Measurements from ENCODE around the gene DYRK3. TPM values are rescaled to one million over a fixed set of nuclear protein-coding genes. Genes with fewer than 3 reads are reported as not detected.
A peak's percentile ranks its signal among the peaks of the same experiment; 100 is the strongest.
"Not testable (repeated sequence)": the region's sequence is repeated elsewhere in the genome, so short reads cannot be mapped to it uniquely, and the experiment has no call there.

DYRK3 gene
- total and polyA plus RNA-seq, 2 experiments from 2014 or later, result 8.4 to 21.2 TPM

DNA sequence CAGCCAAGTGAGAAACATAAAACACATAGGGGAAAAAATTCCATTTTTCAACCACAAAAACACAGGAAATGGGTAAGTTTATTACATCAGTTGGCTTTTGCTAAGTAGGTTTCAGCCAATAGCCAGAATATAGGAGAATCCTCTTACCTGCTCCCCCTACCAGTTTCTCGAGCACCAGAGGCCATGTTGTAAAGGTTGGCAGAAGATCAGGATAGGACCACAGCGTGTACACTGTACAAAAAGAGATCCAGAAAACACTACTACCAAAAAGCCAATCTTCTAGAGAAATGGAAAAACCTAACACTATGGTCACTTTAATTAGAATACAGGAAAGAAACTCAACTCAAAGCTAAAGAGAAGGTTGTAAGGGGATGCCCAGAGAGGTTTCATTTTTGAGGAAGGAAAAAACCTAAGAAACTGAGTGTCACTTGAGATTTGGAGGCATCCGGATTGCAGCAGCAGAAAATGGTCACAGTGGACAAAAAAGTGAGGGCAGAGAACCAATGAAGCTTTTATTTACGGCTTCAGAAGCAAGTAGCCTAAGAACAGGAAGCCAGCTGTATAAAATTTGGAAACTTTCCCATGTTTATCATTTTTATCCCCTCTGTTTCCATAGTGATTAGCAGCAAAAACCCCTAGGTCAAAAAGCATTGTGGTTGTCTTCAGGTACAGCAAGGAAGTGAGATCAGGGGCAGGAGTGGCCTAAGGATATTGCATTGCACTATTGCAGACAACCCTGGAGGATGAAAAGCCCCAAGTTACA, 25.9 kb upstream of the DYRK3 start:
- no peak overlapping the region for H3K4me3 ChIP-seq
- no peaks in the 10 kb centered on the region for H3K9me3 ChIP-seq (ENCODE audit: low read depth)
- H3K4me1 ChIP-seq (ENCODE audit: low read depth), result no peaks in the 10 kb centered on the region
- no peaks in the 10 kb centered on the region for H3K27me3 ChIP-seq
- no peak overlapping the region for H3K27ac ChIP-seq
- TF ChIP-seq CTCF (IDR thresholded peaks at IDR 0.05; ENCODE audit: low read depth, low read length), result no peak
- H3K36me3 ChIP-seq, result no peaks in the 10 kb centered on the region
- DNase-seq (ENCODE audit: low read depth in 1 of 2, low spot score in 1 of 2), result peak in 1 of 2 donors; percentile 19

DNA sequence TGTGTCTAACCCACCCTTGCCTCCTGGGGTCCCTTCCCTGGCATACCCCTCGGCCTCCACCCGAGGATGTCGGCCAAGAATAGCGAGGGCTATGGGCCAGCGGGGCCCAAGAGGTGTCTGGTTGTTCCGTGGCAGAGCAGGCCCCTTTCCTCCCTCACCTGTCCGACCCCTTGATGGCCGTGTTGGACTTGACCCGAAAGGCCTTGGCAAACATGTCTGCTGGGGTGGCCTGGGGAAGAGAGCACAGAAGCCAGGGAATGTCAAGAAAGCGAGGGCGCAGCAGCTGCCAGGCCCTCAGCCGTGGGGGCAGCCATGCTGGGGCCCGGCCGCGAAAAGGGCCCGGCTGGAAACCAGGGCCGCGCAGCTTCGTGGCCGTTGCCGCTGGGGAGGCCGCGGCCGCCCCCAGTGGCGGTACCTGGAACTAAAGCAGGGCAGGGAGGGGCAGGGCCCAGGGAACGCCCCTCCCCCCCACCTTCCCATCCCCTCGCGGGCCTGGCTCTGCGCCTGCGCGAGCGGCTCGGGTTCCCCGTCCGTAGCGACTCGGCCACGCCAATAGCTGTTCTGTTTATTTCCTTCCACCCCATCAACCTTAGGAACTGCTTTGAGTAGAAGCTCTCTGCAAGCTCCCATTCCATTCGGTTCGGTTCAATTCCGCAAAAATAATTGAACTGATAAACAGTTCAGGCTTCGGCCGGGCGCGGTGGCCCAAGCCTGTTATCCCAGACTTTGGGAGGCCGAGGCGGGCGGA, 23.0 kb upstream of the DYRK3 start, which contains the start of gene EIF2D:
EIF2D (minus strand) TSS at position 337 of the 748 bp plus-strand sequence; CDS start at position 214, 123 bp downstream.
- H3K4me1 ChIP-seq (ENCODE audit: low read depth), result no peaks in the 10 kb centered on the region
- peak within 1 kb of the TSS; percentile 62 for H3K4me3 ChIP-seq
- no peaks in the 10 kb centered on the region for H3K9me3 ChIP-seq (ENCODE audit: low read depth)
- peak; percentile 96 to 97 for DNase-seq (ENCODE audit: low read depth in 1 of 2, low spot score in 1 of 2)
- H3K27me3 ChIP-seq, result no peaks in the 10 kb centered on the region
- peak within 1 kb of the TSS; percentile 99 for H3K27ac ChIP-seq
- no peaks in the 10 kb centered on the region for H3K36me3 ChIP-seq
- TF ChIP-seq CTCF (IDR thresholded peaks at IDR 0.05; ENCODE audit: low read depth, low read length), result peak; percentile 92

DNA sequence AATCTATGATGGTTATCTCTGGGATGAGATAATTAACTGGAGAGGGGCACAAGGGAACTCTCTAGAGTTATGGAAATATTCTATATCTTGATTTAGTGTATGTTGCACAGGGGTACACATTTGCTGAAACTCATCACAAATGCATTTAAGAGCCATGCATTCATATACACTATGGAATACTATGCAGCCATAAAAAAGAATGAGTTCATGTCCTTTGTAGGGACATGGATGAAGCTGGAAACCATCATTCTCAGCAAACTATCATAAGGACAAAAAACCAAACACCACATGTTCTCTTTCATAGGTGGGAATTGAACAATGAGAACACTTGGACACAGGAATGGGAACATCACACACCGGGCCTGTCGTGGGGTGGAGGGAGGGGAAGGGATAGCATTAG, 8.9 kb upstream of the DYRK3 start:
- H3K27ac ChIP-seq; DNase-seq (ENCODE audit: low read depth in 1 of 2, low spot score in 1 of 2); H3K4me1 ChIP-seq (ENCODE audit: low read depth); H3K4me3 ChIP-seq; H3K9me3 ChIP-seq (ENCODE audit: low read depth); H3K27me3 ChIP-seq; H3K36me3 ChIP-seq: not testable (repeated sequence)

DNA sequence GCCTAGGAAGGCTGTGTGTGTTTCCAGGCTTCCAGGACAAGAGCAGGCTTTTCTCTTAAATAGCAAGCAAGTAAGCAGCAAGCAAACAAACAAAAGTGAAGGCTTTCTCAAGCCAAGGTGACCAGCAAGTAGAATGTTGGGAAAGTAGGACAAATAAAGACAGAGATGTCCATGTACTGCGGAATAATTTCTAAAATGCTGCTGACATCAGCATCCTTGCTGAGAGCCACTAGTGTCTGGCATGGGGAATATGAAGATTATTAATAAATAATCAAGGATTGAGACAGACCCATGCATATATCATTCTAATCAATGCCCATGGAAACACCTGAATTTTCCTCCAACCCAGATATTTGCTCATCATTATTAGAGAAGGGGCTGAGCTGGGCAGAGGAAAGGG, 6.4 kb upstream of the DYRK3 start:
- peaks cover under 1% of the 10 kb centered on the region for H3K4me1 ChIP-seq (ENCODE audit: low read depth)
- H3K27ac ChIP-seq, result no peak overlapping the region
- no peak for DNase-seq (ENCODE audit: low read depth in 1 of 2, low spot score in 1 of 2)
- H3K27me3 ChIP-seq, result peaks cover 3% of the 10 kb centered on the region
- no peak for TF ChIP-seq CTCF (IDR thresholded peaks at IDR 0.05; ENCODE audit: low read depth, low read length)
- no peaks in the 10 kb centered on the region for H3K36me3 ChIP-seq
- H3K4me3 ChIP-seq, result no peak overlapping the region
- H3K9me3 ChIP-seq (ENCODE audit: low read depth), result no peaks in the 10 kb centered on the region

DNA sequence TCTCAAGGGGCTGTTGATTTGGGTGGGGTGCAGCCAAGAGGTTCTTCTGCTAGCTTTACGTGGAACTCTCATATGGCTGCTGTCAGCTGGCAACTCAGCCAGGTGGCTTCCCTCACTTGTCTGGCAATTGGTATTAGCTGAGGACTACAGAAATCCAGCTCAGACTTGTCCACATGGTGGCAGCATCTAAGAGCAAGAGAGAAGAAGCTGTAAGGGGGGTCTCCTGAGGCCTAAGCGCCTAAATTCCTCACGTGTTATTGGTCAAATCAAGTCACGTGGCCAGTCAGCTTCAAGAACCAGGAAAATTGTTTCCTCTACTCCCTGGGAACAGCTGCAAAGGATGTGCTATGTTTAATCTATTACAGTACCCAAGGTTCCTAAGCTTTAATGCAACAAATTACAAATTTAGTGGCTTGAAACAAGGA, 4.2 kb upstream of the DYRK3 start:
- peaks cover 3% of the 10 kb centered on the region for H3K27me3 ChIP-seq
- H3K27ac ChIP-seq, result no peak overlapping the region
- peak; percentile 70 for TF ChIP-seq CTCF (IDR thresholded peaks at IDR 0.05; ENCODE audit: low read depth, low read length)
- H3K36me3 ChIP-seq, result no peaks in the 10 kb centered on the region
- peaks cover 11% of the 10 kb centered on the region for H3K4me1 ChIP-seq (ENCODE audit: low read depth)
- H3K4me3 ChIP-seq, result no peak overlapping the region
- peak; percentile 86 to 96 for DNase-seq (ENCODE audit: low read depth in 1 of 2, low spot score in 1 of 2)
- H3K9me3 ChIP-seq (ENCODE audit: low read depth), result no peaks in the 10 kb centered on the region

DNA sequence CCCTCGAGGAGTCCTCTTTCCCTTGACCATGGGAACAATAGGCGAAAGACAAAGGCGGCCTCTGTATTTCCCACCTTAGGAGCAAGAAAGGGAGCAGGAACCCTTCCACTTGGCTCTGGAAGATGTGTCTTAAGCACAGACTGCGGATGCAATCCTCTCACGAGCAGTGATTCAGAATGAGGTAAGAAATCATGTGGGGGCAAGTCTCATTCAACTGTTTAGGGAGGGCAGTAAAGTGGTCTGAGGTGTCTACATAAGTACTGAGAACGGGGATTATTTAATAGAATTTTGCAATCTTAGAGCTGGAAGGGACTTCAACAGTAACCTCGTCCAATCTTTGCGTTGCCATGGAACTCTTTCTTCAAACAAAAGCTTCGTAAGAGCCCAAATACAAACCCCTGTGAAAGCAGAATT, 1.6 kb upstream of the DYRK3 start:
- no peak overlapping the region for H3K27ac ChIP-seq
- peak in 1 of 2 donors; percentile 93 for DNase-seq (ENCODE audit: low read depth in 1 of 2, low spot score in 1 of 2)
- no peak for TF ChIP-seq CTCF (IDR thresholded peaks at IDR 0.05; ENCODE audit: low read depth, low read length)
- no peaks in the 10 kb centered on the region for H3K9me3 ChIP-seq (ENCODE audit: low read depth)
- peaks cover 3% of the 10 kb centered on the region for H3K27me3 ChIP-seq
- peaks cover 25% of the 10 kb centered on the region for H3K4me1 ChIP-seq (ENCODE audit: low read depth)
- no peaks in the 10 kb centered on the region for H3K36me3 ChIP-seq
- H3K4me3 ChIP-seq, result no peak overlapping the region

All from cardiac muscle cell (in vitro differentiated cells and primary cell).